NCI-H1436 (cell line): ENCODE measurements around the gene DEDD2.

Source experiments
- DNase-seq: peaks from one replicate; lab custom pipeline; 2025; lab: John Stamatoyannopoulos, UW

DEDD2 gene

DNA sequence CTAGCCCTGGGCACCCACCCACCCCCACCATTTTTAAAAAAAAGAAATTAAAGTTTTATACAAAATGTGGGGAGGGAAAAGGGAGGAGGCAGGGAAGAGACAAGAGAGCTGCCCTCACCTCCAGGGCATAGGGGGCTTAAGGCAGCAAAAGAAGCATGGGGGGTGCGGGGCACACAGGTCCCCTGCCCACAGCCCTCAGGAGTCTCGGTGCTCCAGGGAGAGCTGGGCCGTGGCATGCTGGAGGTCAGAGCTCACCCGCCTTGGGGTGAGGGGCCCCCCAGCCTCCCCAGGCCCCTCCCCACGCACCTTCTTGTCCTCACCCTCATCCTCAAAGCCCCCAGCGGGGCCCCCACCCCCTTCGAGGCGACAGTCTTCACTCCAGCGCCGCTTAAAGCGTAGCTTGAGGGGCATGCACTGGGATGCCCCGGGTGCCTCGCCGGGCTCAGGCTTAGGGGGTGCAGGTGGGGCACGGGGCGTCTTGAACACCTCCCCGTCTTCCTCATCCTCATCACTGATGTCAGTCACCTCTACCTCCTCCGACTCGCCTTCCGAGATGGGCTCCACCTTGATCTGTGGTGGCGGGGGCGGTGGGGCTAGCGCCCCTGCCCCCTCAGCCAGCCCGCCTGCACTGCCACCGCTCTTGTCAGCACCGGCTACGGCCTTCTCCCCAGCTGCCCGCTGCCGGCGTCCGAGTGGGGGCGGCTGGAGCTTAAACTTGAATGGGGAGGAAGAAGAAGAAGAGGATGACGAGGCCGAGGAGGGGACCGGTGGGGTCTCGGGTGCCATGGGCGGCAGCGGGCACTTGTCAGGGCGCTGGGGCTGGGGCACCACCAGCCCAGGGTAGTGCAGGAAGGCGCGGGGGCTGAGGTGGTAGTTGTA, 31.0 kb upstream of the DEDD2 start:
- DNase-seq = no peak

DNA sequence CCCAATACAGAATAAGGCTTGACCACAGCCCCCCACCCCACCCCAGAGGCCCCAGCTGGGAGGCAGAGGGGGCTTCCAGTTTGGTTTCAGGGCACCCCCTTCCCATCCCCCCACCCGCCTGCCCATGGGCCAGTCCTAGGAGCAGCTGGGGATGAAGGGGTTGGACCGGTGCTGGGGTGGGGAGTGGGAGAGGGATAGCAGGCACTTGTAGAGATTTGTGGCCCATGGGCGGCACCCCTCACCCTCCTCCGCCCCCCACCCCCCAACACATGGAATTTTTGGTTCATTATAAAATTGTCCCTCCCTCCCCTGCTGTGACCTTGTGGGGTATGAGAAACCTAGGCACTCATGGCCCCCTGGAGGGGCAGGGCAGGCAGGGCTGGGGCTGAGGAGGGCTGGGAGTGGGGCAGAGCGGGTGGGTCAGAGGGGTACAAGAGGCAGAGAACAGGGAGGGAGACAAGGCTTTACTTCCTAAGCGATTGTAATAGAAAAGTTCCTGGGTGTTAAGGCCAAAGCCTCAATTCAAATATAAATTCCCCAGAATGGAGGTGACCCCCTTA, 30.2 kb upstream of the DEDD2 start:
- DNase-seq = no peak

DNA sequence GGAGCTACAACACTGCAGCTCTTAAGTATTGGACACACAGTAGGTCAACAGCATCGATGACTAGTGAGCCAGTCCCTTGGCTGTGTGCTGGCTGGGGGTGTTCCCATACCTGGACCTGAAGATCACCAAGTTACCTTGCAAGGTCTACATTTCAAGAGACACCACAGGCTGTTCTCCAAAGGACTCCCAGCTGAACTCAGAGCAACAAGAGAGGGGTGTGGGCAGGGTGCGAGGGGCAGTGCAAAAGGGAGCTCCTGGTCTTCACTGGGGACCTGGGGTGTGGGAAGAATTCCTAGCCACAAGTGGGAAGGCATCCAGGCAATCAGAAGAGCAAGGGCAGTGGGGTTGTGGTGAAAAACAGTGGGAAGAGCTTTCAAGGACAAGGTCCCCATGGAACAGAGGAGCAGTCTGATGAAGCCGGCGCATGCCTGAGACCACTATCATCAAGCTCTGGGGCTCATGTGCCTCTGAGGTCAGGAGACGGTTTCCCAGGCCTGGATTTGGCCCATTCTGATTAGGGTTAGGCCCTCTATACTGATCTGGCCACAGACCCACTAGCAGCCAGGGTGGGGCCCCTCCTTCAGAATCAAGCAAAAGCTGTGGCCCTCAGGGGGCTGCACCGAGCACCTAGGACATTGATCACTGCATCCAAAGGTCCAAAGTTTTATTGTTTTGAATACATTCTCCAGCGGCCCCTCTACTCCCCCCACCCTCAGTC, 29.6 kb upstream of the DEDD2 start:
- DNase-seq = no peak

DNA sequence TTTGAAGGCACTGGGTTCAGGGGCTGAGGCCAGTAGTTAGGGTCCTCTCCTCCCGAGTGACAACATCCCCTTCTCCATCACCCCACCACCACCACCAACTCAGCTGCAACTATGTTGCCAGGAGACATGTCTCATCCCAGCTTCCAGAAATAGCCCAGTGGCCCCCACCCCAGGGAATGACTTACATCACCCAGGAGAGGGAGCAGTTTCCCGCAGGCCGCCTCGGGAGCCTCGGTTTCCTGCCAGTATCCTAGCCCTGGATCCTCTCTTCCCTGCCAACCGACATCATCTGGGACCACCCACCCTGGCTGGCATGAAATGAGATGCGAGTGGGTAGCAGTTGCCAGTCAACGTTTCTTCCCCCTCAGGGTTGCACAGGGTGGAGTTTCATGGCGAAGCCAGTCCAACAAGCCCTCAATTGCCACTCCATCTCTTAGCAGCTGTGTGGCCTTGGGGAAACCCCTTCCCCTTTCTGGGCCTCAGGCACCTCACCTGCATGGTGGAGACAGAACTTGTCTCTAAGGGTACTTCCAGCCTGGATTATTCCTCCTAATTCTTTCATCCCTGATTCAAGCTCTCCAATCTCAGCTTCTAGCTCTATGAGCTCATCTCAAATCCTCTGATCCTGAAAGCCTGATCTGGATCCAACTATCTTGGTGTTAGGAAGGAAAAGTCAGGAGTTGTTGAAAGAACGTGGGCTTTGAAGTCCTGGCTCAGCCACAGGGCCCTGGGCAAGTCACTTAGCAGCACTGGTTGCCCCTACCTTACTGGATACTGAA, 28.9 kb upstream of the DEDD2 start:
- DNase-seq = no peak

DNA sequence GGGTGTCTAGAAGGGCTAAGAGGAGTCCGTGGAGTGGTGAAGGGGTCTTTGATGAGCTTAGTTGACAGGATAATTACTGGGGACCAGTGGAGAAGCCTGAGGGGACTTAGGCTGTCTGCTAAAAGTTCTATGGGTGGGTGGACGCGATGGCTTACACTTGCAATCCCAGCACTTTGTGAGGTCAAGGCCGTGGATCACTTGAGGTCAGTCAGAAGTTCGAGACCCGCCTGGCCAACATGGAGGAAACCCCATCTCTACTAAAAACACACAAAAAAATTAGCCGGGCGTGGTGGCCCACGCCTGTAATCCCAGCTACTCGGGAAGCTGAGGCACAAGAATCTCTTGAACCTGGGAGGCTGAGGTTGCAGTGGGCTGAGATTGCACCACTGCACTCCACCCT, 27.8 kb upstream of the DEDD2 start:
- no peak for DNase-seq

DNA sequence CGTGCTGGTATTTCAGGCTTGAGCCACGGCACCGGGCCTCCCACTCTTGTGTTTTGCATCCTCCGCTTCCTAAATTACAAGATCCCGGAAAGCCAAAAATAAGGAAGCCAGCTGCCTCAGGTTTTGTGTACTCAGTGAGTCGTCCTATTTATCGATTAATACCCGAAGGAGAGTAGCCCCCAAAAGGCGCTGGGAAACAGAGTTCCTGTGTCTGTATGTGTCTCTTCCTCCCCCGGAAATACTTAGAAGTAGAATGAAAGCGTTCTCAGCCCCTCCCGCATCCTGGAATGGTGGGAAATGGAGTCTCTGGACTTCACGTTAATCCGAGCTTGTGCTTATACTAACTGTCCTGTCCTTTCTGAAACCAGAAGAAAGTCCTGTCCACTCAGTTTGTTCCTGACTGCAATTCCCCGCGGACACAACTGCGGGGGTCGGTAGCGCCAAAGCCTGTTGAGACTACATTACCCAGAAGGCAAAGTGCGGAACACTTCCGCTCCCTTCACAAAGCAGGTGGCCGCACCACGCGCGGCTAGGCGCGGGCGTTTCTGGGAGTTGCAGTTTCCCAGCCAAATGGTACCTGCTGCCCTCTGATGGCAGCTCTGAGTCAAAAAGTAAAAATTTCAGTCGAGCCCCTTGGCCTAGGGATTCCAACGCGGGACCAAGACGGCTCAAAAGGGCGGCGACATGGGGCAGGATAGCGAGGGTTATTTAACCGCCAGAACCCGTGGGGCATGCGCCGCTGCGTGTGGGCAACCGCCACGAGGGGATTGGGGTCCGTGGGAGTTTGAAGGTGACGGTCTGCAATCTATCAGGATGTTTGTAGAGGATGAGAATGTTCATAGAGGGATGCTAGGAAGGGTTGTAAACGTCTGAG, 27.1 kb upstream of the DEDD2 start:
- DNase-seq = peak; percentile 87

DNA sequence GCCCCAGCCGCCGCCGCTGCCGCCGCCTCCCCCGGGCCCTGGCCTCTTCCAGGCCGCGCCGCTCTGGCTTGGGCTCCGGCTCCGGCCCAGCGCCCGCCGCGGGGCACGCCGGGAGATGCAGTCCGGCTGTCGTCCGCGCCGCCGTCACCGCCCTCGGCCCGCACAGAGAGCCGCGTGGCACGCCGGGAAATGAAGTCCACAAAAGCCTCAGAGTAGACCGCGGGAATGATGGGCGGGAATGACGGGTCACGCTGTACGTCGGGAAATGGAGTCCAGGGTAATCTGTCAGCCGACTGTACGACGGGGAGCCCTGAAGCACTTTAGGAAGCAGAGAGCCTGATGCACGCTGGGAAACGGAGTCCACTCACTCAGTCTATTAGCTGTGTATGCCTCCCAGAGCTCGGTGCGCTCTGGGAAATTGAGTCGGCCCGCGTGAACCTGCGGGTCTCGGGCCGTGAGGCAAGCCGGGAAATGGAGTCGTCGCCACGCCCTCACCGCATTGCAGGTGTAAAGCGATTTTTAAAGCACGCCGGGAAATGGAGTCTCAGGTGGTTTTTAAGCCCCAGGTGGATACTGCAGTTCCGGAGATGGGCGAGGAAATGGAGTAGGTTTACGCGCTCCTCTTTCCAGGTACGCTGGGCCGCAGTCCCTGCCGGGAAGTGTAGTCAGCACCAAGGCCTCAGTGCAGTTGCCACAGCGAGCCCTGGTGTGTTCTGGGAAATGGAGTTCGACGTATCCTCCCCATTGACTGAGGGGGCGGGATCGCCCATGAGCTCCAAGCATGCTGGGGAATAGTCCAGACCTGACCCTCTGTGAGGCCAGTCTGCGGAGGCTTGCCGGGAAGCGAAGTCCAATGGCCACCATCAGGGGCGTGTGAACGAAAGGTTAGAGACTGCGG, 25.3 kb upstream of the DEDD2 start, which contains the start of gene GSK3A:
TSS of gene GSK3A (minus strand) at position 91 of the 898 bp plus-strand sequence. CDS start 137 bp downstream, outside the sequence.
- peak; percentile 100 for DNase-seq

DNA sequence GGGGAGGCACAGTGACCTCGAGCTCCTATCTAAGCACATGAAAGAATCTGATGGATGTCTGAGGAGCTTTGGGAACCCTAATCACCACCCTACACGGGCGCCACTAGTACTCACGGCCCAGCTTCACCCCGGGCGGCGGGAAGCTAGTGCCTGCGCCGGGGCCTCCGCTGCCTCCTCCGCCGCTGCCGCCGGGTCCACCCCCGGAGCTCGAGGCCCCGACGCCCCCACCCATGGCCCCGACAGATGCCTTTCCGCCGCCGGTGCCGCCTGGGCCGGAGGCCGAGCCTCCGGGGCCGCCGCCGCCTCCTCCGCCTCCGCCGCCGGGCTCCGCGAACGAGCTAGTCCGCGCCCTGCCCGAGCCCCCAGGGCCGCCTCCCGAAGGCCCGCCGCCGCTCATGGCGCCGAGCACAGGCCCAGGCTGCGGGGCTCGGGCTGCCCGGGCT, 24.6 kb upstream of the DEDD2 start:
- DNase-seq = no peak

DNA sequence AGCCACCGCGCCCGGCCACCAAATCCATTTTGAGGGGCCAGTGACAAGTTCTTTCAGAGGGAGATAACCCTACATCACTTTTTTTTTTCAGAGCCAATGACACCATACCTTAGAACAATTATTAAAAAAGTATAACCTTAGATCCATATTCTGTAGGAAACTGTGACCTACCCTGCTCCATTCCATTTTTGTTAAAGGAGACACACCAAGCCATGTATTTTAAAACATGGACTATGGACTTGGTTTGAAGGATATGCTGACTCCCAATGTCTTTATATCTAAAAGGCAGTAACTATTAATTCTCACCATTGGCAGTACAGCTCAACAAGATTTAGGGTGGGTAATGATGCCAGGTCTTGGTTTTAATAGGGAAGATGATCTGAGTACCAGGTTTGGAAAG, 23.8 kb upstream of the DEDD2 start:
- DNase-seq = no peak

DNA sequence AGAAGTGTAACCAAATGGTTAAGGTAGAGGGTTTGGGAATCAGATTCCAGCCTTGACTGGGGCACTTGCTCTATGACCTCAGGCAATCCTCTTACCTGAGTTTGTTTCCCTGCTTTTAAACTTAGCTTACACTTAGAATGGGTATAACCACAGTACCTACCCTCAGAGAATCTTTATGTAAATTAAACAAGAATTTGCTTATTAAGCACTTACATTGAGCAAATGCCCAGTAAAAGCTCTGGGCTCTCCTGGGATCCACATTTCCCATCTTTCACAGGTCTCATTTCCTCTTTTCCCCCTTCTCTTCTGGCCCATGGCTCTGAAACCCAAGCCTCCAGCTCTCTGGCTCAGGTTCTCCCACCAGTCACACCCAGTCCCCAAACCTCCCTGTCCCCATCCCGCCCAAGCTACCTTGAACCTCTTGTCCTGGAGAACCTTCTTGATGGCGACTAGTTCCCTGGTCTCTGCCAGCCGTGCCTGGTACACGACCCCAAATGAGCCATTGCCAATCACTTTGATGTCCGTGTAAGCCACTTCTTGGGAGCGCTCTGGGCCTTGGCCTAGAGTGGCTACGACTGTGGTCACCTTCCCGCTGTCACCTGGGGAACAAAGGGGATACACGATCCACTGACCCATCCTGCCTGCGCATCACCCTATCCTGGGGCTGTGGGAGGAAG, 22.2 kb upstream of the DEDD2 start:
- DNase-seq = no peak

DNA sequence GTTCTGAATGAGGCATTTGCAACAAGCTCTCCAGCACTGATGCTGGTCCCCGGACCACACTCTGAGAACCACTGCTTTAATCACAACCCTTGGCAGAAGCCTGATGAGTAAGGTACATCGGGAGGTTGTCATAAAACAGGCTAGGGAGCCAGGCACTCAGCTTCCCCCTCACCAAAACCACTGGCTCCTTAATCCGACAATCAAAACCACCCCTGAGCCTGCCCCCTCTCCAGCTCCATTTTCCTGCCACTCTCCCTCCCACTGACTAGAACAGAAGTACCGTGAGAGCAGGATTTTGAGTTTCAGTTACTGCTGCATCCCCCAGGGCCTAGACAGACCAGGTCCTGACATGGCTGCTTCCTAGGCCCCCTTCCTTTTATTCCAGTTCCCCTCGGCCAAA, 17.7 kb upstream of the DEDD2 start:
- no peak for DNase-seq

DNA sequence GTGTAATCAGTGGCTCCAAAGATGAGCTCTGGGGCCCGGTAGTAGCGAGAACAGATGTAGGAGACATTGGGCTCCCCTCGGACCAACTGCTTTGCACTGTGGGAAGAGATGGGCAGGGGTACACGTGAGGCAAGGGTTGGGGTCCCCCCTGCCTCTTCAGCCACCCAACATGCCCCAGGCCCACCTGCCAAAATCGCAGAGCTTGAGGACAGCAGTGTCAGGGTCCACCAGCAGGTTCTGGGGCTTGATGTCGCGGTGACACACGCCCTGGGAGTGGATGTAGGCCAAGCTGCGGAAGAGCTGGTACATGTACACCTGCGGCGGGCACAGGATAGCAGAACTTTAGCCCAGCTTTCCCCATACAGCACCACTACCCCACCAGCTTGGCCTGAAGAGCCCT, 16.9 kb upstream of the DEDD2 start:
- no peak for DNase-seq

DNA sequence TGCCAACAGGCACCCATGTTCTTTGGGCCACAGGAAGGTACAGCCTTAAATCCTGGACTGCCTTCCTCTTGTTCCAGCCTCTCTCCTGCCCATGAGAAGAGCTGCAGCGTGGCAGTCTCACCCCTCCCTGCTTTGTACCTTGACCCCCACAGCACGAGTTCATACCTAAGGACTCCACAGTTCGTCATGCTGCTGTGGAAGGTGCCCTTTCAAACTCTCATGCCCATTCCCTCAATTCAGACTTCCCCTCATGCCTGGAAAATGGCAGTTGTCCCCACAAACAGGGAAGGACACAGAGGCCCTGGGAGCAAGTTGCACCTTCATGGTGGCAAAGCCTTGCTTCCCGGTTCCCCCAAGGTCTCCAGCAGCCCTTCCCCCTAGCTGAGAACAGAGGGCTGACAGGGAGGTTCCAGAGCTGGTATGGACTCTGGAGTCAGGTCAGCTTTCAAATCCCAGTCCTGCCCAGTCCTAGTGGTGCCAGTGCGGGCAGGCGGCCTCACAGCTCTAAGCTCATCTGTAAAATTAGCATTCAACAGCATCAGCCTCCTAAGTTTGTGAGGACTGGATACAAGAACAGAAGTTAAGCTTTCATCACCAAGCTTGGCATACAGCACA, 16.3 kb upstream of the DEDD2 start:
- no peak for DNase-seq

DNA sequence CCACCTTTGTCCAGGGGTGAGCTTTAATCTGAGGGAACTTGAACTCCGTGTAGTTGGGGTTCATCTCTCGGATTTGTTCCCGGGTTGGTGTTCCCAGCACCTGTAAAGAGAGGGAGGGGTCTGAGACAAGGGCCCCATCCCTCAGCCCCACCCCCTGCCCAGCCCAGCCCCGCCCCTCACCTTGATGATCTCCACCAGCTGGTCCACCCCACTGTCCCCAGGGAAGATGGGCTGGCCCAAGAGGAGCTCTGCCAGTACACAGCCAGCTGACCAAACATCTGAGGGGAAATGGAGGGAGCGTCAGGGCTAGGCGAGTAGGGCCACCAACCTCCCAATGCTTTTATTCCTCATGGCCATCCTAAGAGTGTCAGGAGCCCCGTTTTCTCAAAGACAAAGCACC, 15.6 kb upstream of the DEDD2 start:
- DNase-seq = no peak

DNA sequence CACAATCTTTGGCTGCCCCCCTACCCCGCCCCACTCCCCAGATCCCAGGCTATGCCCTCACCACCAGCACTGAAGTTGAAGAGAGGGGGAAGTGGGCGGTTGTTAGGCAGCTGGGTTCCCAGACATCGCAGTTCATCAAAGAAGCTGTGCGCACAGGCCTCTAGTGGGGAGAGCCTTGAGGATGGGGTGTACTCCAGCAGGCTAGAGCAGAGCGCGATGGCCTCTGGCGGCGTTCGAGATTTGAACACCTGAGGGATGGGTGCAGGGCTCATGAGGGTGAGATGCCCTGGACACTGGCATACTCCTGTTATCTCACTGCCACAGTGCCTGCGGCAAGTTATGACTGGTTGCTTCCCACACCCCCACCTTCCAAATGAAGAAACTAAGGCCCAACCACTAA, 15.0 kb upstream of the DEDD2 start:
- no peak for DNase-seq

DNA sequence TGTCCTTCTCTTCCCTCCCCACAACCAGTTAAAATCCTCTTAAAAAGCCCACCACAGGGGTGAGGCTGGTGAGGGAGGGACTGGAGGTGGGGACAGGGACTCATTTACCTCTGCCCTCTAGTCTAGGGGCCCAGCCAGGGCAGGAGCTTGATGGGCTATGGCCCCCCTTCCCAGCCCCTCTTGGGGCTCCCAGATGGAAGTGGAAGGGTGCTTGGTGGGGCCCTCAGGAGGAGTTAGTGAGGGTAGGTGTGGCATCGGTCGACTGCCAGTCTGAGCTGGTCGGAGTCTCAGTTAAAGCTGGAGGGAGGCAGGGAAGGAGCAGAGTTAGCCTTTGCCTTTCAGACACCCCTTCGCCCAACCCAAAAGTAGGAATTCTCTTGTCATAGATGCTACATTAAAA, 13.1 kb upstream of the DEDD2 start:
- no peak for DNase-seq

DNA sequence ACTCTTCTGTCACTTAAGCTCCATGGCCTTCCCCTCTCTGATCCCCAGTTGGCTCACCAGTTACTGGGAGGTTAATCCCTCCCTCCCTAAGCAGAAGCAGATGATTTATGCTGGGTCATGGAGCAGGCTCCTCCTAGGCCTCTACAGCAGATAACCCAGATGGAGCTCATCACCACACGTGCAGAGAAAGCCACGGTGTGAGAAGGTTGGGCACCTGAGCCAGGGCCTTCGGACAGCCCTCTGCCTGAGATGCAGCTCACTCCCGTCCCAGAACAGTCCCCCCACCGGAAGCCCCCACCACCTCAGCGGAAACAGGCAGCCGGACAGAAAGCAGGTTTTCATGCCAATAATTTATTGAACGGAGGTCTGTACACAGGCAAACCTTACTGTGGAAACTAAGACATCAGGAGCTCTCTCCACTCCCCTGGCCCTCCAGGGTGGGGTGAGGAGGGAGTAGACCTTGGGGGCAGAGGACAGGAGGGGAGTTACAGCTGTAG, 12.4 kb upstream of the DEDD2 start:
- no peak for DNase-seq

DNA sequence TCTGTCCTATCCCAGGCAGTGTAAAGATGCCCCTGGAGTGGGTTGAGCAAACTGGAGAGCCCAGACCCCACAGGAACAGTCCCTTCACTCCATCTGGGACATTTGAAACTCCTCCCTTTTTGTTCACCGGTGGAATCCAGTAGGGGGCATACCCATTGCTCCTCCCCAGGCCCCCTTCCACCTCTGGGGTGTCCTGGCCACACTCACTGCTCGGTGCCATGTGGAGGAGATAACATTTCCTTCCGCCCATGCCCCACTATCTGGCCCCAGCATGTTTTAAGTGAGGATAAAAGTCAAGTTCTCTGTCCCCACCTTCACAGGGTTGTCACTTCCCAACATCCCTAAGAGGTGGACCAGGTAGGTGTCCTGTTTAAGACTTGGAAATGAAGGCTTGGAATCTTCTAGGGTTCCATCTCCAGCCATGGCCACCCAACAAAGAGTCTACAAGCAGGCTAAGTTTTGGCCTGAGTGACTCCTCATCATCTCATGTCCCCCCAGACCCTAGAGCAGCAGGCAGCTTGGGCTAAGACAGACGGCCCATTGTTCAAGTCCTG, 11.9 kb upstream of the DEDD2 start:
- DNase-seq = no peak

DNA sequence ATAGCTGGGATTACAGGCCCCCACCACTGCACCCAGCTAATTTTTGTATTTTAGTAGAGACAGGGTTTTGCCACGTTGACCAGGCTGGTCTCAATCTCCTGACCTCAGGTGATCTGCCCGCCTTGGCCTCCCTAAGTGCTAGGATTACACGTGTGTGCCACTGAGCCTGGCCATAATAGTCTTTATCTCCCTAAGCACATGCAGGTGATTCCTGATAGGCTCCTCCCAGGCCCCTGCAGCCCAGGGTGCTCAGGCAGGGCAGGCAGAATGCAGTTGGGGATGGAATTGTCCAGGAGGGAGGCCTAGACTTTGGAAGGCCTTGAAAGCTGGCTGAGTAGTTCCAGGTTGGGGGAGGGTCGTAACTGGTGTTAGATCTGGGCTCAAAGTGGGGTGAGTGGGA, 11.2 kb upstream of the DEDD2 start:
- DNase-seq = no peak
